OCI-LY7 (cell line): ENCODE measurements around the gene VAMP2. TPM values are rescaled to one million over a fixed set of nuclear protein-coding genes. Genes with fewer than 3 reads are reported as not detected.

Experiments
- BruUV-seq: library from RNA; stranded (reverse); fragments of 400-500 nt; replicated peaks from 2 replicates; lab custom pipeline; 2021; lab: Mats Ljungman, UMichigan
- CTCF ChIA-PET: fragments of 300-600 bp; sonication (Branson Sonifier 250); formaldehyde crosslinking; loops from one replicate; lab custom pipeline; 2022; ENCODE audit warnings: antibody characterized with exemption; ENCODE audit not compliant: unreplicated experiment; lab: Charles Lee
- POLR2A ChIA-PET: fragments of 300-600 bp; sonication (Branson Sonifier 250); formaldehyde crosslinking; loops from one replicate; lab custom pipeline; 2022; ENCODE audit warnings: antibody characterized with exemption; lab: Charles Lee
- DNase-seq: peaks from one replicate; pipeline ENCODE4 v3.0.0-alpha.2; 2015; ENCODE audit warnings: low spot score
- H2AFZ ChIP-seq: fragments of 200-600 bp; sonication (generic), shearing (Covaris generic); 2 replicates; pipeline ENCODE4 v1.6.1; 2014; ENCODE audit warnings: mild to moderate bottlenecking, antibody characterized with exemption, low read length, moderate library complexity
- H3K27ac ChIP-seq: fragments of 200-600 bp; sonication (generic); 2 replicates; pipeline ENCODE4 v1.5.1; 2014; ENCODE audit warnings: mixed run types, low read depth, mild to moderate bottlenecking, moderate library complexity, low read length, inconsistent platforms; ENCODE audit not compliant: poor library complexity, severe bottlenecking
- H3K36me3 ChIP-seq: fragments of 200-600 bp; sonication (generic); 2 replicates; pipeline ENCODE4 v1.6.1; 2014; ENCODE audit warnings: mild to moderate bottlenecking, antibody characterized with exemption, low read length, moderate library complexity, mixed read lengths; ENCODE audit not compliant: insufficient read depth
- H3K4me1 ChIP-seq: fragments of 200-600 bp; sonication (generic); 2 replicates; pipeline ENCODE4 v1.5.1; 2014; ENCODE audit warnings: mild to moderate bottlenecking, low read length; ENCODE audit not compliant: insufficient read depth, poor library complexity, severe bottlenecking
- H3K4me2 ChIP-seq: fragments of 200-600 bp; sonication (generic); 2 replicates; pipeline ENCODE4 v1.6.1; 2014; ENCODE audit warnings: mild to moderate bottlenecking, low read length
- H3K4me3 ChIP-seq: fragments of 200-600 bp; sonication (generic); 2 replicates; pipeline ENCODE4 v1.5.1; 2014; ENCODE audit warnings: mild to moderate bottlenecking, low read depth, low read length; ENCODE audit not compliant: poor library complexity, severe bottlenecking
- H3K79me2 ChIP-seq: fragments of 200-600 bp; sonication (generic); 2 replicates; pipeline ENCODE4 v1.6.1; 2016; ENCODE audit warnings: low read depth, mild to moderate bottlenecking, low read length, moderate library complexity, mixed read lengths; ENCODE audit not compliant: insufficient read depth
- H3K9me2 ChIP-seq: fragments of 200-600 bp; sonication (generic); 2 replicates; pipeline ENCODE4 v1.6.1; 2016; ENCODE audit warnings: mild to moderate bottlenecking, low read length, mixed read lengths; ENCODE audit not compliant: insufficient read depth
- H3K9me3 ChIP-seq: fragments of 200-600 bp; sonication (generic); 2 replicates; pipeline ENCODE4 v1.6.1; 2014; ENCODE audit warnings: mild to moderate bottlenecking, mixed run types, low read length, mixed read lengths
- H4K20me1 ChIP-seq: fragments of 200-600 bp; sonication (generic); 2 replicates; pipeline ENCODE4 v1.6.1; 2014; ENCODE audit warnings: mild to moderate bottlenecking, antibody characterized with exemption, low read length, moderate library complexity, mixed read lengths; ENCODE audit not compliant: insufficient read depth
- CTCF ChIP-seq: fragments of 200-600 bp; sonication (generic); conservative IDR thresholded peaks from 2 replicates; pipeline ENCODE4 v1.5.1; 2014; ENCODE audit warnings: mild to moderate bottlenecking, antibody characterized with exemption, low read length, moderate library complexity, mixed read lengths
- EZH2phosphoT487 ChIP-seq: fragments of 200-600 bp; sonication (generic); IDR thresholded peaks from 2 replicates; pipeline ENCODE4 v1.6.1; 2018; ENCODE audit warnings: low read depth, borderline replicate concordance, mild to moderate bottlenecking, mixed run types, antibody characterized with exemption, low read length, moderate library complexity, mixed read lengths
- intact Hi-C: fragments of 100-400 bp; cut with micrococcal nuclease; formaldehyde crosslinking; loops from one replicate; pipeline ENCODE4 v1.10.0; 2022; ENCODE audit not compliant: unreplicated experiment
- total RNA-seq, 2 experiments: library from RNA; depleted of rRNA in 1 of 2; stranded (reverse); fragments of >200 nt in 1 of 2; shearing (Covaris generic) in 1 of 2; gene quantifications; 2 replicates each; pipeline ENCODE4 v1.2.3, GENCODE V29; 2014 to 2022

The VAMP2 gene
- total RNA-seq, 2 experiments from 2014 or later = 21.2 to 40.9 TPM

GRCh38 chr17:8147805-8148404, 14.8 kb downstream of the VAMP2 start:
- no peaks in the 10 kb centered on the region for H3K9me3 ChIP-seq
- ChIA-PET POLR2A (interaction anchor here (0.6 to 1.0 kb wide), 2 partner anchors 14 to 160 kb away, joined by 3 read pairs; no protein-coding TSS in a partner anchor), CTCF (no interaction called here)
- H3K9me2 ChIP-seq = no peaks in the 10 kb centered on the region
- BruUV-seq = no TSS peak
- H2AFZ ChIP-seq = no peak overlapping the region
- no peak overlapping the region for H3K27ac ChIP-seq
- no peak overlapping the region for H3K4me2 ChIP-seq
- H3K79me2 ChIP-seq = peaks cover 8% of the 10 kb centered on the region; the same call in 1 of the 2 replicates
- no peaks in the 10 kb centered on the region; the same call in 1 of the 2 replicates for H4K20me1 ChIP-seq
- H3K36me3 ChIP-seq = peaks cover 65% of the 10 kb centered on the region
- TF ChIP-seq CTCF (no peak), EZH2phosphoT487 (no peak)
- H3K4me3 ChIP-seq = no peak overlapping the region
- H3K4me1 ChIP-seq = peaks cover 16% of the 10 kb centered on the region
- no peak for DNase-seq
- intact Hi-C loops = no loop called here

GRCh38 chr17:8147141-8147804, 15.5 kb downstream of the VAMP2 start:
- peaks cover 10% of the 10 kb centered on the region for H3K4me1 ChIP-seq
- peaks cover 71% of the 10 kb centered on the region for H3K36me3 ChIP-seq
- no TSS peak for BruUV-seq
- no peak overlapping the region for H2AFZ ChIP-seq
- H4K20me1 ChIP-seq = no peaks in the 10 kb centered on the region; the same call in 1 of the 2 replicates
- intact Hi-C loops = no loop called here
- POLR2A ChIA-PET = interaction anchor here (0.6 kb wide), 1 partner anchor 161 kb away, joined by 3 read pairs; no protein-coding TSS in a partner anchor
- no peak for DNase-seq
- H3K9me2 ChIP-seq = no peaks in the 10 kb centered on the region
- no peak overlapping the region for H3K4me2 ChIP-seq
- TF ChIP-seq EZH2phosphoT487 (no peak), CTCF (no peak)
- H3K79me2 ChIP-seq = peaks cover 8% of the 10 kb centered on the region; the same call in 1 of the 2 replicates
- H3K4me3 ChIP-seq = no peak overlapping the region
- no peaks in the 10 kb centered on the region for H3K9me3 ChIP-seq
- no peak overlapping the region for H3K27ac ChIP-seq
- CTCF ChIA-PET = no interaction called here
